Natural killer cell (primary cell): ENCODE results near the gene DST. TPM values are rescaled to one million over a fixed set of nuclear protein-coding genes. Genes with fewer than 3 reads are reported as not detected.

ENCODE experiments used
- ATAC-seq, 3 donors: fragments of 150-1000 bp in 2 of 3; fragments of 200-7000 bp in 1 of 3; cut with Tn5 transposase; 1 replicate in 1 of 3; 2 replicates in 2 of 3; pipeline ENCODE4 v1.10.0; 2021; ENCODE audit warnings: mild to moderate bottlenecking in 2 of 3, moderate library complexity in 2 of 3
- DNase-seq, 2 donors: peaks; one replicate each; pipeline versions ENCODE4 v3.0.0 to v3.0.0-alpha.2; 2013 to 2021; ENCODE audit warnings: mixed read lengths in 1 of 2
- H3K27ac ChIP-seq: one replicate; pipeline ENCODE4 v1.5.1; 2013; ENCODE audit warnings: mild to moderate bottlenecking, low read length
- H3K27me3 ChIP-seq: one replicate; pipeline ENCODE4 v1.6.1; 2013; ENCODE audit warnings: low read length; ENCODE audit not compliant: control insufficient read depth, insufficient read depth
- H3K36me3 ChIP-seq: one replicate; pipeline ENCODE4 v1.6.1; 2013; ENCODE audit warnings: low read length; ENCODE audit not compliant: control insufficient read depth, insufficient read depth
- H3K4me1 ChIP-seq: one replicate; pipeline ENCODE4 v1.6.1; 2013; ENCODE audit warnings: low read length; ENCODE audit not compliant: control insufficient read depth, insufficient read depth
- H3K4me3 ChIP-seq: one replicate; pipeline ENCODE4 v1.5.1; 2013; ENCODE audit warnings: low read length
- H3K9me3 ChIP-seq: one replicate; pipeline ENCODE4 v1.6.1; 2013; ENCODE audit warnings: low read length; ENCODE audit not compliant: control insufficient read depth, insufficient read depth
- H3K27ac Mint-ChIP-seq, 2 donors: one replicate each; pipeline ENCODE4 v1.8.0; 2022; ENCODE audit warnings: mild to moderate bottlenecking in 2 of 2, mixed read lengths in 2 of 2, moderate library complexity in 1 of 2
- H3K27me3 Mint-ChIP-seq, 2 donors: one replicate each; pipeline ENCODE4 v1.8.0; 2022; ENCODE audit warnings: low read depth in 2 of 2, mixed read lengths in 2 of 2
- H3K36me3 Mint-ChIP-seq: one replicate; pipeline ENCODE4 v1.8.0; 2022; ENCODE audit warnings: mixed read lengths
- H3K4me1 Mint-ChIP-seq, 2 donors: one replicate each; pipeline ENCODE4 v1.8.0; 2022; ENCODE audit warnings: mixed read lengths in 2 of 2
- H3K4me3 Mint-ChIP-seq: one replicate; pipeline ENCODE4 v1.8.0; 2022; ENCODE audit warnings: mild to moderate bottlenecking, moderate library complexity, mixed read lengths
- H3K9me3 Mint-ChIP-seq, 2 donors: one replicate each; pipeline ENCODE4 v1.8.0; 2022; ENCODE audit warnings: mixed read lengths in 2 of 2
- CTCF ChIP-seq: fragments of 200-600 bp; IDR thresholded peaks from one replicate; pipeline ENCODE4 v1.8.0; 2022; ENCODE audit warnings: antibody characterized with exemption
- WGBS: methylation state at CpG from one replicate; pipeline ENCODE4 v1.1.7; 2013; ENCODE audit warnings: missing lambda C conversion rate; ENCODE audit not compliant: insufficient coverage; 5-methylcytosine and 5-hydroxymethylcytosine counted together
- intact Hi-C: fragments of 100-400 bp; cut with micrococcal nuclease; formaldehyde crosslinking; loops from one replicate; pipeline ENCODE4 v1.14.2; 2022
- total RNA-seq, 4 donors: library from RNA; stranded (reverse); fragments of 120-200 nt in 1 of 4; gene quantifications; one replicate each; pipeline versions ENCODE4 v1.2.3 to v1.2.4, GENCODE V29; 2013 to 2022

Gene DST
- total RNA-seq, 3 donors from 2014 or later (not counting 1 experiment from before 2014, with no cell fraction given), result 5.6 to 14.7 (median 8.9) TPM

GRCh38 chr6:56450882-56451739 is 191.6 kb downstream of the DST start:
- H3K4me1 ChIP-seq, result no peaks in the 10 kb centered on the region
- H3K27ac ChIP-seq, result no peak overlapping the region
- Mint-ChIP-seq H3K27ac (no peak overlapping the region), H3K4me3 (no peak overlapping the region), H3K4me1 (no peaks in the 10 kb centered on the region), H3K27me3 (no peaks in the 10 kb centered on the region), H3K36me3 (no peaks in the 10 kb centered on the region), H3K9me3 (peaks cover 0 to 4% of the 10 kb centered on the region in 2 donors)
- no peaks in the 10 kb centered on the region for H3K27me3 ChIP-seq
- H3K9me3 ChIP-seq, result no peaks in the 10 kb centered on the region
- H3K36me3 ChIP-seq, result no peaks in the 10 kb centered on the region
- no peak for TF ChIP-seq CTCF
- no peak overlapping the region for H3K4me3 ChIP-seq
- intact Hi-C loops, result no loop called here
- 88% methylated on average over 1 of the region's 2 CpGs for WGBS
- DNase-seq (no peak), ATAC-seq (no peak)

GRCh38 chr6:56450376-56450775 is 192.3 kb downstream of the DST start:
- Histone ChIP-seq H3K9me3 (no peaks in the 10 kb centered on the region), H3K4me3 (no peak overlapping the region), H3K4me1 (no peaks in the 10 kb centered on the region), H3K36me3 (no peaks in the 10 kb centered on the region), H3K27ac (no peak overlapping the region), H3K27me3 (no peaks in the 10 kb centered on the region)
- no peaks in the 10 kb centered on the region for H3K36me3 Mint-ChIP-seq
- no peaks in the 10 kb centered on the region for H3K4me1 Mint-ChIP-seq
- no peak for TF ChIP-seq CTCF
- no peak overlapping the region for H3K27ac Mint-ChIP-seq
- no peaks in the 10 kb centered on the region for H3K27me3 Mint-ChIP-seq
- 62% methylated on average over 3 of the region's 3 CpGs for WGBS
- no peak overlapping the region for H3K4me3 Mint-ChIP-seq
- intact Hi-C loops, result no loop called here
- DNase-seq, result no peak
- no peak for ATAC-seq
- peaks cover 0 to 4% of the 10 kb centered on the region in 2 donors for H3K9me3 Mint-ChIP-seq

GRCh38 chr6:56448046-56448445 is 194.6 kb downstream of the DST start:
- H3K4me3 ChIP-seq, result no peak overlapping the region
- H3K27ac ChIP-seq, result no peak overlapping the region
- peaks cover 0 to 4% of the 10 kb centered on the region in 2 donors for H3K9me3 Mint-ChIP-seq
- H3K4me1 ChIP-seq, result no peaks in the 10 kb centered on the region
- H3K27me3 Mint-ChIP-seq, result no peaks in the 10 kb centered on the region
- H3K36me3 ChIP-seq, result no peaks in the 10 kb centered on the region
- intact Hi-C loops, result no loop called here
- H3K27ac Mint-ChIP-seq, result no peak overlapping the region
- H3K36me3 Mint-ChIP-seq, result no peaks in the 10 kb centered on the region
- WGBS, result no CpG with 5 or more reads among the region's 1 CpG
- H3K4me3 Mint-ChIP-seq, result no peak overlapping the region
- ATAC-seq (no peak), DNase-seq (no peak)
- H3K9me3 ChIP-seq, result no peaks in the 10 kb centered on the region
- H3K4me1 Mint-ChIP-seq, result no peaks in the 10 kb centered on the region
- TF ChIP-seq CTCF, result no peak
- H3K27me3 ChIP-seq, result no peaks in the 10 kb centered on the region
